ENCODE measurements around the gene CIB4. TPM values are rescaled to one million over a fixed set of nuclear protein-coding genes. Genes with fewer than 3 reads are reported as not detected.

CIB4 gene
- total and polyA plus RNA-seq, 7 donors: not detected

- Histone ChIP-seq H3K4me1 (peaks cover 0 to 16% (median 13%) of the 10 kb centered on the region in 4 donors), H3K27me3 (peaks cover 0 to 76% (median 30%) of the 10 kb centered on the region in 3 donors), H3K9me3 (no peaks in the 10 kb centered on the region), H3K4me3 (peak overlapping the region; percentile 19 to 53 (median 46)), H3K27ac (no peak overlapping the region), H3K36me3 (no peaks in the 10 kb centered on the region)
- intact Hi-C loops (cut with DNase I): no loop called here
- DNase-seq: peak; percentile 68
- no peak for TF ChIP-seq POLR2AphosphoS5 (IDR thresholded peaks at IDR 0.05)
- TF ChIP-seq EP300 (IDR thresholded peaks at IDR 0.05): no peak
- TF ChIP-seq POLR2A (IDR thresholded peaks at IDR 0.05): no peak
- 8 to 35% methylated on average over 28 of the region's 28 CpGs for WGBS, 2 donors
Observed at GRCh38 chr2:26562811-26563645, 78.1 kb downstream of the CIB4 start.

- H3K4me1 ChIP-seq: peaks cover 0 to 16% (median 13%) of the 10 kb centered on the region in 4 donors
- peaks cover 0 to 76% (median 26%) of the 10 kb centered on the region in 3 donors for H3K27me3 ChIP-seq
- peak; percentile 70 for DNase-seq
- no peaks in the 10 kb centered on the region for H3K9me3 ChIP-seq
- no peaks in the 10 kb centered on the region for H3K36me3 ChIP-seq
- H3K4me3 ChIP-seq: peak overlapping the region; percentile 19 to 53 (median 46)
- TF ChIP-seq CTCF (IDR thresholded peaks at IDR 0.05) (peak in 1 of 4 experiments; percentile 15), POLR2AphosphoS5 (IDR thresholded peaks at IDR 0.05) (no peak), POLR2A (IDR thresholded peaks at IDR 0.05) (no peak)
- intact Hi-C loops (cut with DNase I): no loop called here
- H3K27ac ChIP-seq: no peak overlapping the region
- 16 to 18% methylated on average over 69 of the region's 69 CpGs for WGBS, 2 donors
Observed at GRCh38 chr2:26561918-26562810, 79.0 kb downstream of the CIB4 start.

- Histone ChIP-seq H3K4me1 (peaks cover 0 to 16% (median 13%) of the 10 kb centered on the region in 4 donors), H3K9me3 (no peaks in the 10 kb centered on the region), H3K36me3 (no peaks in the 10 kb centered on the region), H3K27me3 (peaks cover 0 to 68% (median 26%) of the 10 kb centered on the region in 3 donors), H3K4me3 (no peak overlapping the region), H3K27ac (no peak overlapping the region)
- 94 to 97% methylated on average over 8 of the region's 8 CpGs for WGBS, 2 donors
- peak; percentile 20 for DNase-seq
- TF ChIP-seq POLR2A (IDR thresholded peaks at IDR 0.05) (no peak), EP300 (IDR thresholded peaks at IDR 0.05) (no peak), CTCF (IDR thresholded peaks at IDR 0.05) (no peak), POLR2AphosphoS5 (IDR thresholded peaks at IDR 0.05) (no peak)
- intact Hi-C loops (cut with DNase I): no loop called here
Observed at GRCh38 chr2:26561376-26561775, 79.8 kb downstream of the CIB4 start.

- Histone ChIP-seq H3K4me3 (no peak overlapping the region), H3K27me3 (peaks cover 0 to 63% (median 23%) of the 10 kb centered on the region in 3 donors), H3K9me3 (no peaks in the 10 kb centered on the region), H3K27ac (no peak overlapping the region), H3K4me1 (peaks cover 0 to 16% (median 13%) of the 10 kb centered on the region in 4 donors), H3K36me3 (no peaks in the 10 kb centered on the region)
- DNase-seq: peak; percentile 8
- no peak for TF ChIP-seq CTCF (IDR thresholded peaks at IDR 0.05)
- no peak for TF ChIP-seq EP300 (IDR thresholded peaks at IDR 0.05)
- TF ChIP-seq POLR2AphosphoS5 (IDR thresholded peaks at IDR 0.05): no peak
- TF ChIP-seq POLR2A (IDR thresholded peaks at IDR 0.05): no peak
- 93 to 94% methylated on average over 3 of the region's 3 CpGs for WGBS, 2 donors
- intact Hi-C loops (cut with DNase I): no loop called here
Observed at GRCh38 chr2:26560892-26561291, 80.3 kb downstream of the CIB4 start.

GRCh38 chr2:26559556-26559955, 81.6 kb downstream of the CIB4 start:
- TF ChIP-seq POLR2A (IDR thresholded peaks at IDR 0.05) (no peak), POLR2AphosphoS5 (IDR thresholded peaks at IDR 0.05) (no peak), EP300 (IDR thresholded peaks at IDR 0.05) (no peak)
- Histone ChIP-seq H3K4me1 (peaks cover 0 to 16% (median 13%) of the 10 kb centered on the region in 4 donors), H3K27me3 (peaks cover 0 to 51% (median 12%) of the 10 kb centered on the region in 3 donors), H3K36me3 (no peaks in the 10 kb centered on the region), H3K9me3 (no peaks in the 10 kb centered on the region), H3K27ac (no peak overlapping the region), H3K4me3 (no peak overlapping the region)
- whole genome bisulfite sequencing, 2 donors: 74 to 88% methylated on average over 2 of the region's 2 CpGs
- intact Hi-C loops (cut with DNase I): no loop called here
- peak; percentile 42 for DNase-seq

Measured in sigmoid colon (tissue), 7 donors.